Mucosa of descending colon (tissue), 3 donors: ENCODE data around the gene TRHDE. TPM values are rescaled to one million over a fixed set of nuclear protein-coding genes. Genes with fewer than 3 reads are reported as not detected.
A peak's percentile ranks its signal among the peaks of the same experiment; 100 is the strongest.

ENCODE experiments used
- ATAC-seq: fragments of 200-7000 bp; cut with Tn5 transposase; one replicate; pipeline ENCODE4 v1.9.1; 2020; ENCODE audit warnings: mild to moderate bottlenecking, moderate library complexity
- DNase-seq, 3 donors: peaks; one replicate each; pipeline ENCODE4 v3.0.0-alpha.2; 2020
- H3K36me3 ChIP-seq: fragments of 200-600 bp; one replicate; pipeline ENCODE4 v1.8.0; 2021; ENCODE audit warnings: low read depth, mild to moderate bottlenecking
- H3K4me1 ChIP-seq: fragments of 200-600 bp; one replicate; pipeline ENCODE4 v1.8.0; 2021; ENCODE audit warnings: low read depth, mild to moderate bottlenecking
- H3K4me3 ChIP-seq: fragments of 200-600 bp; one replicate; pipeline ENCODE4 v1.8.0; 2021; ENCODE audit warnings: mild to moderate bottlenecking
- H3K9me3 ChIP-seq: fragments of 200-600 bp; one replicate; pipeline ENCODE4 v1.8.0; 2021; ENCODE audit warnings: mild to moderate bottlenecking
- CTCF ChIP-seq: fragments of 200-600 bp; IDR thresholded peaks from one replicate; pipeline ENCODE4 v1.8.0; 2022; ENCODE audit warnings: antibody characterized with exemption, mild to moderate bottlenecking
- intact Hi-C, 2 donors: fragments of 100-400 bp; cut with DNase I in 1 of 2; cut with micrococcal nuclease in 1 of 2; formaldehyde crosslinking; loops; one replicate each; pipeline versions ENCODE4 v1.11.0 to v1.11.1; 2022; cut with DNase I, micrococcal nuclease
- total RNA-seq, 3 donors: library from RNA; stranded (reverse); fragmentation: NEBNext Ultra II Directional in 2 of 3; extraction: Animal tissue kit (Norgen Biotek cat#: 25700) in 2 of 3; gene quantifications; one replicate each; pipeline versions ENCODE4 v1.2.1 to v1.2.4, GENCODE V29; 2021 to 2023
- donor health status: DM: no; HTN: no; CAD: no; lungs with moderate emphysema.
- donor health status: DM: no; HTN: no; CAD: no.
- donor health status: DM: no; HTN: yes; CAD: no.

TRHDE gene
- total RNA-seq, 3 donors from 2014 or later = 4.7 to 11.2 (median 6.2) TPM

DNA sequence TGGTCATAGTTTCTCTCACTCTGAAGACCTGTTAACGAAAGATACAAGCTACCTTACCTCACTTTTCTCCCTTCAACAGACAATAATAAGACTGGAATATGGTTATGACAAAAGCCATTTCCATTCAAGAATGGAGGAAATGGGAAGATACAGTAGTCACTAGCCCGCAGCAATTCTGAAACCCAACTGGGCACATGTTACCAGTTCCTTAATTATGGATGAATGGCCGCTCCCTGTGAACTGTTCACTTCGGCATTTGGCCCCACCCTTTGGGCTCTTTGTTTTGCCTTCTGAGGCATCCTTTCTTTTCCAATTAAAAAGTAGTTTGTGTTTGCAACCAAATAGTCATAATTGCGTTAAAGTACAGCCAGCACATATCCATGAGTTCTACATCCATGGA, 19.0 kb downstream of the TRHDE start:
- no peak for DNase-seq
- no peak for ATAC-seq
- Histone ChIP-seq H3K4me3 (no peak overlapping the region), H3K36me3 (no peaks in the 10 kb centered on the region), H3K4me1 (no peaks in the 10 kb centered on the region), H3K9me3 (no peaks in the 10 kb centered on the region)
- intact Hi-C loops = no loop called here
- TF ChIP-seq CTCF = no peak

DNA sequence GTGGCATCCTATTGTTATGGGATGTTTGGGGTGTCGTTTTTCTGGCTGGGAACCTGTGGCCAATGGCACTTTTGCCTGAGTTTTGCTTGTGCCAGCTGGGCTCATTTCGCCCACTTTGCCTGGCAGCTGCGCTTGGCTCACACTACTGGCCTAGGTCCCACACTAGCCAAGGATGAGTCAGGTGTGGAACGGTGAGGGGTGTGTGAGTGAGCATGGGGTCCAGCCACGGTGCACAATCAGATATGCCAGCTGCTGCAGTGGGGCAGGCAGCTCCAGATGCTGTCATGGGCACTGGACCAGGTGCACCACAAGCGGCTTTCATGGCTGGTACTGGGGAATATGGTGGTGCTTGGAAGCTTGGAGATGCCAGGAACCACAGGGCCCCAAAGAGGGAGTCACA, 21.5 kb downstream of the TRHDE start:
- DNase-seq (no peak), ATAC-seq (no peak)
- no peak overlapping the region for H3K4me3 ChIP-seq
- H3K9me3 ChIP-seq = no peaks in the 10 kb centered on the region
- no peak for TF ChIP-seq CTCF
- H3K4me1 ChIP-seq = no peaks in the 10 kb centered on the region
- H3K36me3 ChIP-seq = no peaks in the 10 kb centered on the region
- intact Hi-C loops = no loop called here

DNA sequence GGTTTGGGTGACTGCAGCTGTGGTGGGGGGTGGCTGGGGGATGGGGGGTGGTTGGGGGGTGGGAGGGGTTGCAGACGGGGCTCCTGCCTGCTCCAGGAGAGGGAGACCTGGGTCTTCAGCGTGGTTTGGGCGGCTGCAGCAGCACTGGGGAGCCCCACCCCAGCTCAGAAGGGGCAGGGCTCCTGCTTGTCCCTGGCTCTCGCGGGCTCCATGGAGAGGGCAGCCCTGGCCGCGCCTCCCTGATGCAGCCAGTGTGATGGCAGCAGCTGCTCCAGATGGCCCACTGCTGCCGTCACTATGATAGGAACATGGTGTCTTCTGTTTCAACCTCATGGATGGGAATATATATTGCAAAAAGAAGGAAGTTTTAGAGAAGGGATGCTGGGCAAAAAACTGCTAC, 22.9 kb downstream of the TRHDE start:
- no peak for TF ChIP-seq CTCF
- H3K4me1 ChIP-seq = no peaks in the 10 kb centered on the region
- H3K9me3 ChIP-seq = no peaks in the 10 kb centered on the region
- H3K36me3 ChIP-seq = no peaks in the 10 kb centered on the region
- ATAC-seq (no peak), DNase-seq (peak in 1 of 3 donors; percentile 40)
- intact Hi-C loops = no loop called here
- H3K4me3 ChIP-seq = no peak overlapping the region

- no peaks in the 10 kb centered on the region for H3K9me3 ChIP-seq
- intact Hi-C loops = no loop called here
- no peak for ATAC-seq
- DNase-seq = no peak
- H3K36me3 ChIP-seq = no peaks in the 10 kb centered on the region
- no peak for TF ChIP-seq CTCF
- H3K4me1 ChIP-seq = no peaks in the 10 kb centered on the region
- H3K4me3 ChIP-seq = no peak overlapping the region
Measured at GRCh38 chr12:72295744-72296143, 23.6 kb downstream of the TRHDE start.

DNA sequence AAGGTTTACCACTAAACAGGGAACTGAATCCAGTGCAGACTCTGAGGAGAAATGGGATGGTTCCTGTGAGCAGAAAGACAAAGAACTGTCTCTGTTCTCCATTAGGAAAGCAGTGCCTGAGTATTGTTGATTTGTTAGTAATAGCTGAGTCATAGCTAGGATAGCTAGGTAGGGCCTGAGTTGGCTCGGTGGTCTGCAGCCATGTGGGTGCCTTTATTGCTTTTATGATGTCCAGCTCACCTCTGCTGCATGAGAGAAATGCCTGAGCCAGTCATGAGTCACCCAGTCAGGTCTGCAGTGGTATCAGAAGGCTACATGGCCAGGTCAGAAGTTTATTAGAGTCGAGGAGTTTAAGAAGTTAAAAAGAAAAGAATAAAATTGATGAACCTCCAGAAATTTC, 24.2 kb downstream of the TRHDE start:
- no peak for TF ChIP-seq CTCF
- ATAC-seq (no peak), DNase-seq (no peak)
- intact Hi-C loops = no loop called here
- H3K9me3 ChIP-seq = no peaks in the 10 kb centered on the region
- H3K4me3 ChIP-seq = no peak overlapping the region
- no peaks in the 10 kb centered on the region for H3K36me3 ChIP-seq
- H3K4me1 ChIP-seq = no peaks in the 10 kb centered on the region

DNA sequence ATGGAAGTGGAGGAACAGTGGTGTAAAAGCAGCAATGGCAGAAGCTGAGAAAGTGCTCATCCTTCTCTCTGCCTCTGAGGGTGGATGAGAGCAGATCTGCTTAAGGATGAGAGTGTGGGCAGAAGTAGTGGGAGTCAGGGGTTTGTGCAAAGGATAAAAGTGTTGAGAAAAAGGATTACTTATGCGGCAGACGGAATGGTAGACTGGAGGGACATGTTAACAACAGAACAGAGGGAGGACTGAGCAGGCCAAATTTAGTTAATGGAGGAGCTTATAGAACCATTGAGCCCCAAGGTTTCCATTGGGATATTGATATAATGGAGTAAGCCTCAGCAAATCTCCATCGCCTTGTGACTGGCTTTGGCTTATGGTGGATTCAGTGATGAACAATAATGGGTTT, 25.5 kb downstream of the TRHDE start:
- no peak for TF ChIP-seq CTCF
- intact Hi-C loops = no loop called here
- Histone ChIP-seq H3K4me3 (no peak overlapping the region), H3K9me3 (no peaks in the 10 kb centered on the region), H3K4me1 (no peaks in the 10 kb centered on the region), H3K36me3 (no peaks in the 10 kb centered on the region)
- no peak for DNase-seq
- no peak for ATAC-seq
